WTC11 (cell line): ENCODE results near the gene CLEC12A.

ENCODE experiments used
- CREM ChIP-seq: sonication (generic); formaldehyde crosslinking; IDR thresholded peaks from 2 replicates; pipeline ENCODE4 v1.8.1; 2022; ENCODE audit warnings: mild to moderate bottlenecking, missing genetic modification reagents, moderate library complexity
- FOXK1 ChIP-seq: sonication (generic); formaldehyde crosslinking; IDR thresholded peaks from 2 replicates; pipeline ENCODE4 v1.8.0; 2022; ENCODE audit warnings: mild to moderate bottlenecking, moderate library complexity, missing genetic modification reagents
- JUN ChIP-seq: sonication (generic); formaldehyde crosslinking; IDR thresholded peaks from 2 replicates; pipeline ENCODE4 v1.8.0; 2023; ENCODE audit warnings: mild to moderate bottlenecking, missing genetic modification reagents
- OVOL2 ChIP-seq: fragments of 250-450 bp; sonication (Bioruptor Pico); IDR thresholded peaks from 2 replicates; pipeline ENCODE4 v1.9.0; 2021; ENCODE audit warnings: mild to moderate bottlenecking, borderline replicate concordance
- SP1 ChIP-seq: sonication (generic); formaldehyde crosslinking; conservative IDR thresholded peaks from 2 replicates; pipeline ENCODE4 v1.8.1; 2022; ENCODE audit warnings: missing genetic modification reagents
- ZNF263 ChIP-seq: sonication (generic); formaldehyde crosslinking; IDR thresholded peaks from 2 replicates; pipeline ENCODE4 v1.8.1; 2022; ENCODE audit warnings: low read depth, mild to moderate bottlenecking, moderate library complexity, missing genetic modification reagents
- TF ChIP-seq, protein P1 (sequence below): fragments of 200-600 bp; IDR thresholded peaks from 2 replicates; pipeline ENCODE4 v1.8.0; 2022; ENCODE audit warnings: antibody characterized with exemption
- TF ChIP-seq, protein P2 (sequence below): sonication (generic); formaldehyde crosslinking; IDR thresholded peaks from 2 replicates; pipeline ENCODE4 v1.8.1; 2023; ENCODE audit warnings: mild to moderate bottlenecking, moderate library complexity, missing genetic modification reagents
- TF ChIP-seq, protein P3 (sequence below): sonication (generic); formaldehyde crosslinking; IDR thresholded peaks from 2 replicates; pipeline ENCODE4 v1.8.1; 2022; ENCODE audit warnings: mild to moderate bottlenecking, missing genetic modification reagents, moderate library complexity, borderline replicate concordance
- TF ChIP-seq, protein P4 (sequence below): sonication (generic); formaldehyde crosslinking; IDR thresholded peaks from 2 replicates; pipeline ENCODE4 v1.8.0; 2022; ENCODE audit warnings: mild to moderate bottlenecking, missing genetic modification reagents

DNA sequence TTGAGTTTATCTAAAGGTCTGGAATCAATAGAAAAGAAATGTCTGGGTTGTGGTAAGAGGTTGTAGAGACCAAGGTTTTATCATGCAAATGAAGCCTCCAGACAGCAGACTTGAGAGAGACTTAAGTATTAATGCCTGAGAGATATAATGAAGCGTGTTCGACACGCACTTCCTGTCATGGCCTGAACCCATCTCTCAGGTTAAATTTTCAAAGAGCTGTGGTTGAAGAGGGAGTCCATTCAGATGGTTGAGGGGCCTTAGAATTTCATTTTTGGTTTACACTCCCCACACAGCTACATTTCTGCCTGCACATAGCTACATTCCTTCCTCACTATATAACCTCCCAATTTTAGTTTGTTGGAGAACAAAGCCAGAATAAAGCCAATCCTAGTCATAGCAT lies 10.1 kb upstream of the CLEC12A start:
- TF ChIP-seq OVOL2 (CRISPR knock-in tag) (no peak), CREM (no peak), SP1 (no peak), FOXK1 (CRISPR knock-in tag) (no peak), JUN (no peak), ZNF263 (no peak)
- TF ChIP-seq, protein P1, sequence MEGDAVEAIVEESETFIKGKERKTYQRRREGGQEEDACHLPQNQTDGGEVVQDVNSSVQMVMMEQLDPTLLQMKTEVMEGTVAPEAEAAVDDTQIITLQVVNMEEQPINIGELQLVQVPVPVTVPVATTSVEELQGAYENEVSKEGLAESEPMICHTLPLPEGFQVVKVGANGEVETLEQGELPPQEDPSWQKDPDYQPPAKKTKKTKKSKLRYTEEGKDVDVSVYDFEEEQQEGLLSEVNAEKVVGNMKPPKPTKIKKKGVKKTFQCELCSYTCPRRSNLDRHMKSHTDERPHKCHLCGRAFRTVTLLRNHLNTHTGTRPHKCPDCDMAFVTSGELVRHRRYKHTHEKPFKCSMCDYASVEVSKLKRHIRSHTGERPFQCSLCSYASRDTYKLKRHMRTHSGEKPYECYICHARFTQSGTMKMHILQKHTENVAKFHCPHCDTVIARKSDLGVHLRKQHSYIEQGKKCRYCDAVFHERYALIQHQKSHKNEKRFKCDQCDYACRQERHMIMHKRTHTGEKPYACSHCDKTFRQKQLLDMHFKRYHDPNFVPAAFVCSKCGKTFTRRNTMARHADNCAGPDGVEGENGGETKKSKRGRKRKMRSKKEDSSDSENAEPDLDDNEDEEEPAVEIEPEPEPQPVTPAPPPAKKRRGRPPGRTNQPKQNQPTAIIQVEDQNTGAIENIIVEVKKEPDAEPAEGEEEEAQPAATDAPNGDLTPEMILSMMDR, result no peak
- TF ChIP-seq, protein P2, sequence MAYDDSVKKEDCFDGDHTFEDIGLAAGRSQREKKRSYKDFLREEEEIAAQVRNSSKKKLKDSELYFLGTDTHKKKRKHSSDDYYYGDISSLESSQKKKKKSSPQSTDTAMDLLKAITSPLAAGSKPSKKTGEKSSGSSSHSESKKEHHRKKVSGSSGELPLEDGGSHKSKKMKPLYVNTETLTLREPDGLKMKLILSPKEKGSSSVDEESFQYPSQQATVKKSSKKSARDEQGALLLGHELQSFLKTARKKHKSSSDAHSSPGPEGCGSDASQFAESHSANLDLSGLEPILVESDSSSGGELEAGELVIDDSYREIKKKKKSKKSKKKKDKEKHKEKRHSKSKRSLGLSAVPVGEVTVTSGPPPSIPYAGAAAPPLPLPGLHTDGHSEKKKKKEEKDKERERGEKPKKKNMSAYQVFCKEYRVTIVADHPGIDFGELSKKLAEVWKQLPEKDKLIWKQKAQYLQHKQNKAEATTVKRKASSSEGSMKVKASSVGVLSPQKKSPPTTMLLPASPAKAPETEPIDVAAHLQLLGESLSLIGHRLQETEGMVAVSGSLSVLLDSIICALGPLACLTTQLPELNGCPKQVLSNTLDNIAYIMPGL (CRISPR knock-in tag), result no peak
- TF ChIP-seq, protein P3, sequence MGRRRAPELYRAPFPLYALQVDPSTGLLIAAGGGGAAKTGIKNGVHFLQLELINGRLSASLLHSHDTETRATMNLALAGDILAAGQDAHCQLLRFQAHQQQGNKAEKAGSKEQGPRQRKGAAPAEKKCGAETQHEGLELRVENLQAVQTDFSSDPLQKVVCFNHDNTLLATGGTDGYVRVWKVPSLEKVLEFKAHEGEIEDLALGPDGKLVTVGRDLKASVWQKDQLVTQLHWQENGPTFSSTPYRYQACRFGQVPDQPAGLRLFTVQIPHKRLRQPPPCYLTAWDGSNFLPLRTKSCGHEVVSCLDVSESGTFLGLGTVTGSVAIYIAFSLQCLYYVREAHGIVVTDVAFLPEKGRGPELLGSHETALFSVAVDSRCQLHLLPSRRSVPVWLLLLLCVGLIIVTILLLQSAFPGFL, result no peak
- TF ChIP-seq, protein P4, sequence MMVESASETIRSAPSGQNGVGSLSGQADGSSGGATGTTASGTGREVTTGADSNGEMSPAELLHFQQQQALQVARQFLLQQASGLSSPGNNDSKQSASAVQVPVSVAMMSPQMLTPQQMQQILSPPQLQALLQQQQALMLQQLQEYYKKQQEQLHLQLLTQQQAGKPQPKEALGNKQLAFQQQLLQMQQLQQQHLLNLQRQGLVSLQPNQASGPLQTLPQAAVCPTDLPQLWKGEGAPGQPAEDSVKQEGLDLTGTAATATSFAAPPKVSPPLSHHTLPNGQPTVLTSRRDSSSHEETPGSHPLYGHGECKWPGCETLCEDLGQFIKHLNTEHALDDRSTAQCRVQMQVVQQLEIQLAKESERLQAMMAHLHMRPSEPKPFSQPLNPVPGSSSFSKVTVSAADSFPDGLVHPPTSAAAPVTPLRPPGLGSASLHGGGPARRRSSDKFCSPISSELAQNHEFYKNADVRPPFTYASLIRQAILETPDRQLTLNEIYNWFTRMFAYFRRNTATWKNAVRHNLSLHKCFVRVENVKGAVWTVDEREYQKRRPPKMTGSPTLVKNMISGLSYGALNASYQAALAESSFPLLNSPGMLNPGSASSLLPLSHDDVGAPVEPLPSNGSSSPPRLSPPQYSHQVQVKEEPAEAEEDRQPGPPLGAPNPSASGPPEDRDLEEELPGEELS (CRISPR knock-in tag), result no peak
